ENCODE measurements around the gene PBRM1.

GRCh38 chr3:52633786-52634185, 51.9 kb downstream of the PBRM1 start:
- TF ChIP-seq CTCF (IDR thresholded peaks at IDR 0.05), result no peak
- no peak for TF ChIP-seq POLR2A (IDR thresholded peaks at IDR 0.05)
- no peak for TF ChIP-seq EP300 (IDR thresholded peaks at IDR 0.05)

All from stomach (tissue), 4 donors.